PC-3 (cell line): ENCODE measurements around the gene RMND5B. TPM values are rescaled to one million over a fixed set of nuclear protein-coding genes. Genes with fewer than 3 reads are reported as not detected.

ENCODE experiments used
- ATAC-seq: fragments of 200-7000 bp; cut with Tn5 transposase; 2 replicates; pipeline ENCODE4 v1.9.1; 2020; ENCODE audit warnings: mild to moderate bottlenecking, moderate library complexity
- BruUV-seq: library from RNA; stranded (reverse); fragments of 400-500 nt; replicated peaks from 2 replicates; lab custom pipeline; 2021; lab: Mats Ljungman, UMichigan
- CTCF ChIA-PET: fragments of 300-600 bp; sonication (Branson Sonifier 250); formaldehyde crosslinking; loops from one replicate; lab custom pipeline; 2022; ENCODE audit warnings: antibody characterized with exemption; lab: Charles Lee
- POLR2A ChIA-PET: fragments of 300-600 bp; sonication (Branson Sonifier 250); formaldehyde crosslinking; loops from one replicate; lab custom pipeline; 2022; ENCODE audit warnings: antibody characterized with exemption; ENCODE audit not compliant: unreplicated experiment; lab: Charles Lee
- DNase-seq: peaks from one replicate; pipeline ENCODE4 v3.0.0-alpha.2; 2015
- H2AFZ ChIP-seq: fragments of 300-600 bp; sonication (generic); 2 replicates; pipeline ENCODE4 v1.6.0; 2016; ENCODE audit warnings: antibody characterized with exemption, low read length
- H3F3A ChIP-seq: fragments of 300-600 bp; sonication (generic); one replicate; pipeline ENCODE4 v1.6.0; 2017; ENCODE audit warnings: antibody characterized with exemption, low read length, control low read depth, mild to moderate bottlenecking; ENCODE audit not compliant: unreplicated experiment
- H3K27ac ChIP-seq: fragments of 300-600 bp; sonication (generic); 2 replicates; pipeline ENCODE4 v1.5.1; 2016; ENCODE audit warnings: mild to moderate bottlenecking, low read length
- H3K27me3 ChIP-seq: fragments of 300-600 bp; sonication (generic); 2 replicates; pipeline ENCODE4 v1.6.1; 2016; ENCODE audit warnings: low read length, mixed read lengths
- H3K36me3 ChIP-seq: fragments of 300-600 bp; sonication (generic); 2 replicates; pipeline ENCODE4 v1.6.1; 2016; ENCODE audit warnings: low read depth, mixed run types, low read length, mixed read lengths
- H3K4me1 ChIP-seq: fragments of 300-600 bp; sonication (generic); 2 replicates; pipeline ENCODE4 v1.5.1; 2016; ENCODE audit warnings: low read length; ENCODE audit not compliant: insufficient read depth
- H3K4me2 ChIP-seq: fragments of 300-600 bp; sonication (generic); 2 replicates; pipeline ENCODE4 v1.6.0; 2016; ENCODE audit warnings: low read length
- H3K4me3 ChIP-seq: fragments of 300-600 bp; sonication (generic); 2 replicates; pipeline ENCODE4 v1.5.1; 2016; ENCODE audit warnings: mild to moderate bottlenecking, low read length, mixed read lengths
- H3K79me2 ChIP-seq: fragments of 300-600 bp; sonication (generic); 2 replicates; pipeline ENCODE4 v1.6.1; 2017; ENCODE audit warnings: low read length, mixed read lengths
- H3K9ac ChIP-seq: fragments of 300-600 bp; sonication (generic); 2 replicates; pipeline ENCODE4 v1.6.0; 2016; ENCODE audit warnings: mild to moderate bottlenecking, low read length
- H3K9me2 ChIP-seq: fragments of 300-600 bp; sonication (generic); replicated peaks from 2 replicates; pipeline ENCODE4 v1.6.1; 2016; ENCODE audit warnings: mixed run types, low read length, mixed read lengths
- H3K9me3 ChIP-seq: fragments of 300-600 bp; sonication (generic); 2 replicates; pipeline ENCODE4 v1.6.1; 2016; ENCODE audit warnings: low read length, mixed read lengths
- H4K20me1 ChIP-seq: fragments of 300-600 bp; sonication (generic); 2 replicates; pipeline ENCODE4 v1.6.1; 2016; ENCODE audit warnings: low read length, mixed read lengths
- EZH2 ChIP-seq: fragments of 300-600 bp; sonication (generic); IDR thresholded peaks from one replicate; pipeline ENCODE4 v1.6.1; 2017; ENCODE audit warnings: antibody characterized with exemption, mild to moderate bottlenecking, low read length; ENCODE audit not compliant: unreplicated experiment
- EZH2phosphoT487 ChIP-seq: fragments of 300-600 bp; sonication (generic); IDR thresholded peaks from 2 replicates; pipeline ENCODE4 v1.6.1; 2018; ENCODE audit warnings: mild to moderate bottlenecking, antibody characterized with exemption, low read length, borderline replicate concordance
- intact Hi-C: fragments of 100-400 bp; cut with micrococcal nuclease; formaldehyde crosslinking; loops from 2 replicates; pipeline ENCODE4 v1.9.0; 2023
- total RNA-seq: library from RNA; depleted of rRNA; stranded (reverse); fragments of >200 nt; gene quantifications from 2 replicates; pipeline ENCODE4 v1.2.3, GENCODE V29; 2014
- TF ChIP-seq, protein P1 (sequence below): fragments of 300-600 bp; sonication (generic); conservative IDR thresholded peaks from 2 replicates; pipeline ENCODE4 v1.5.1; 2017; ENCODE audit warnings: antibody characterized with exemption, low read depth, mild to moderate bottlenecking, low read length

Gene RMND5B
- total RNA-seq, 1 experiment from 2014 or later = 33.2 TPM

DNA sequence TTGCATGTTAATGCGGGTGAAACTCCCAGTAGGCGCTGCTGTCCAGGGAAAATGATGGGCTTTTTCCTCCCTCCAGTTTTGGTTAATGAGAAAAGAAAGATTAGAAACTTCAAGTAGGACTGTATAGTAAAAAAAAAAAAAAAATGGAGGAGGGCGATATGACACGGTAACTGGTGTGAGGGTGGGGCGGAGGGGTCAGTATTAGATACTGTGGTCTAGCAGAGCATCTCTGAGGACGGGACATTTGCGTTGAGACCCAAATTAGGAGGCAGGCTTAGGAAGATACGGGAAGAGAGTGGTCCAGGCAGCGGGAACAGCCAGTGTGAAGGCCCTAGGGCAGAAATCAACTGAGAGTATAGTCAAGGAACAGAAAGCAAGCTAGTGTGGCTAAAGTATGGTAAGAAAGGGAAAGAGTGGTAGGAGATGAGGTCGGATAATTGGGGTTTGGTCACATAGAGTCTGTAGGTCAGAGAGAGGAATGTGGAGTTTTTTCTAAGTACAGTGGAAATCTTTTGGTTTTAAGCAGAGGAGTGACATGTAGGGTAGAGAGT, 707 bp downstream of the RMND5B start:
- no peak for DNase-seq
- no peaks in the 10 kb centered on the region for H3K27me3 ChIP-seq
- TSS peak; percentile 66 for BruUV-seq
- peaks cover 22% of the 10 kb centered on the region for H3K79me2 ChIP-seq
- peaks cover 16% of the 10 kb centered on the region; the same call in 1 of the 2 replicates for H3K4me1 ChIP-seq
- no peaks in the 10 kb centered on the region for H3F3A ChIP-seq
- H3K9me2 ChIP-seq = no peaks in the 10 kb centered on the region
- peak overlapping the region; percentile 88 for H2AFZ ChIP-seq
- H3K27ac ChIP-seq = peak overlapping the region; percentile 39; the same call in 1 of the 2 replicates
- TF ChIP-seq EZH2 = no peak
- no peak for TF ChIP-seq EZH2phosphoT487
- TF ChIP-seq, protein P1, sequence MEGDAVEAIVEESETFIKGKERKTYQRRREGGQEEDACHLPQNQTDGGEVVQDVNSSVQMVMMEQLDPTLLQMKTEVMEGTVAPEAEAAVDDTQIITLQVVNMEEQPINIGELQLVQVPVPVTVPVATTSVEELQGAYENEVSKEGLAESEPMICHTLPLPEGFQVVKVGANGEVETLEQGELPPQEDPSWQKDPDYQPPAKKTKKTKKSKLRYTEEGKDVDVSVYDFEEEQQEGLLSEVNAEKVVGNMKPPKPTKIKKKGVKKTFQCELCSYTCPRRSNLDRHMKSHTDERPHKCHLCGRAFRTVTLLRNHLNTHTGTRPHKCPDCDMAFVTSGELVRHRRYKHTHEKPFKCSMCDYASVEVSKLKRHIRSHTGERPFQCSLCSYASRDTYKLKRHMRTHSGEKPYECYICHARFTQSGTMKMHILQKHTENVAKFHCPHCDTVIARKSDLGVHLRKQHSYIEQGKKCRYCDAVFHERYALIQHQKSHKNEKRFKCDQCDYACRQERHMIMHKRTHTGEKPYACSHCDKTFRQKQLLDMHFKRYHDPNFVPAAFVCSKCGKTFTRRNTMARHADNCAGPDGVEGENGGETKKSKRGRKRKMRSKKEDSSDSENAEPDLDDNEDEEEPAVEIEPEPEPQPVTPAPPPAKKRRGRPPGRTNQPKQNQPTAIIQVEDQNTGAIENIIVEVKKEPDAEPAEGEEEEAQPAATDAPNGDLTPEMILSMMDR = no peak
- no peaks in the 10 kb centered on the region for H3K9me3 ChIP-seq
- H3K4me2 ChIP-seq = peak overlapping the region; percentile 90
- ChIA-PET POLR2A (no interaction called here), CTCF (no interaction called here)
- H3K4me3 ChIP-seq = peak overlapping the region; percentile 100
- peaks cover 2% of the 10 kb centered on the region; the same call in 1 of the 2 replicates for H3K36me3 ChIP-seq
- peak overlapping the region; percentile 88 for H3K9ac ChIP-seq
- H4K20me1 ChIP-seq = no peaks in the 10 kb centered on the region
- intact Hi-C loops = loop anchor here (1.0 kb wide), 1 partner anchor 22 kb away; the partner anchor contains the start of gene NHP2
- no peak for ATAC-seq

DNA sequence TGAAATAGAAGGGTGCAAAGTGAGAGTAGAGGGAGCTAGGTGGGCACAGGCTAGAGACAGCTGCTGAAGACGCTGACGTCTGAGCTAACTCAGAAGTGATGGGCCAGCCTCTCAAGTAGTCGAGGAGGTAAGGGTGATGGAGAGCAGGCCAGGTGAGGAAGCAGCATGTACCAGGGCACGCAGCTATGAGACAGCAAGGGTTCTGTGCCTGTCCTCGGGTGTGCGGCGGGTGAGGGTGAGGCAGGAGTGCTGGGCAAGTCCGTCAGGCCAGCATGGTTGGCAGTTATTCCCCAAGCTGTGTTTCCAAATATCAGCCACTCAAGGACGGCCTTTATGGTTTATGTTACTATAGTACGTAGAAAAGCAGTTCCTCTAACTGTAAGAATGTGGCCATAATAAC, 6.2 kb downstream of the RMND5B start:
- POLR2A ChIA-PET = interaction anchor here (0.7 kb wide), 1 partner anchor 50 kb away, joined by 3 read pairs; no protein-coding TSS in a partner anchor
- ATAC-seq = no peak

More for the DNA sequence above, 6.2 kb downstream of the RMND5B start:
- H3K9ac ChIP-seq = no peak overlapping the region
- peaks cover 9% of the 10 kb centered on the region; the same call in 1 of the 2 replicates for H3K36me3 ChIP-seq
- peaks cover 3% of the 10 kb centered on the region; the same call in 1 of the 2 replicates for H3K4me1 ChIP-seq
- H3K4me2 ChIP-seq = no peak overlapping the region
- no peak overlapping the region for H2AFZ ChIP-seq
- H3K27ac ChIP-seq = no peak overlapping the region
- H3K4me3 ChIP-seq = no peak overlapping the region
- intact Hi-C loops = no loop called here
- BruUV-seq = no TSS peak
- H3F3A ChIP-seq = no peaks in the 10 kb centered on the region
- no peaks in the 10 kb centered on the region for H3K9me2 ChIP-seq
- H3K9me3 ChIP-seq = no peaks in the 10 kb centered on the region
- no peaks in the 10 kb centered on the region for H3K27me3 ChIP-seq
- CTCF ChIA-PET = no interaction called here
- peaks cover 11% of the 10 kb centered on the region for H3K79me2 ChIP-seq
- no peak for DNase-seq
- TF ChIP-seq, protein P1 = no peak
- TF ChIP-seq EZH2 (no peak), EZH2phosphoT487 (no peak)
- H4K20me1 ChIP-seq = no peaks in the 10 kb centered on the region
